GM21528 (cell line): ENCODE measurements around the gene AEBP2.
A peak's percentile ranks its signal among the peaks of the same experiment; 100 is the strongest.
"Not testable (repeated sequence)": the region's sequence is repeated elsewhere in the genome, so short reads cannot be mapped to it uniquely, and the experiment has no call there.

Experiments
- ATAC-seq: cut with Tn5 transposase; IDR thresholded peaks from one replicate; pipeline ENCODE4 v1.9.1; 2021; ENCODE audit warnings: mild to moderate bottlenecking, moderate library complexity; ENCODE audit not compliant: unreplicated experiment, low FRiP score

The AEBP2 gene

DNA sequence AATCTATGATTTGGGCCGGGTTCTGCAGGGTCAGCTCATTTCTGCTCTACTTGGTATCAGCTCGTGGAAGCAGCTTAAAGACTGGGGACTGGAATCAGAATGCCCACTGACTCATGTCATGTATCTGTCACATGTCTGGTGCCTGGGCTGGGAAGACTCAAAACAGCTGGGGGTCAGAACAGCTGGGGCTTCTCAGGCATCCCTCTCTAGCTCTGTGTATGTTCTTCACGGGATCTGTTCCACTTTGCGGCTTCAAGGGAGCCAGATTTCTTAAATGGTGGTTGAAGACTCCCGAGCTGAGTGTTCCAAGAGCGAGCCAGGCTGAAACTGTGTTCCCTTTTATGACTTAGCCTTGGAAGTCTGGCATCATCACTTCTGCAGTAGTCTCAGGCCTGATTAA is 11.9 kb downstream of the AEBP2 start:
- ATAC-seq, result no peak

GRCh38 chr12:19453961-19454360 is 14.7 kb downstream of the AEBP2 start:
- ATAC-seq, result no peak

GRCh38 chr12:19454837-19455236 is 15.5 kb downstream of the AEBP2 start:
- ATAC-seq, result no peak

DNA sequence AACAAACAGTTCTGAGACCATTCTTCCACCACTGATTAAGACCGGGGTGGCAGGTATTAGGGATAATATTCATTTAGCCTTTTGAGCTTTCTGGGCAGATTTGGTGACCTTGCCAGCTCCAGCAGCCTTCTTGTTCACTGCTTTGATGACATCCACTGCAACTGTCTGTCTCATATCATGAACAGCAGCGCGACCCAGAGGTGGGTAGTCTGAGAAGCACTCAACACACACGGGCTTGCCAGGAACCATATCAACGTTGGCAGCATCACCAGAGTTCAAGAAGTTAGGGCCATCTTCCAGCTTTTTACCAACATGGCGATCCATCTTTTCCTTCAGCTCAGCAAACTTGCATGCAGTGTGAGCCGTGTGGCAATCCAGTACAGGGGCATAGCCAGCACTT is 16.9 kb downstream of the AEBP2 start:
- no peak for ATAC-seq

GRCh38 chr12:19457561-19457960 is 18.3 kb downstream of the AEBP2 start:
- ATAC-seq, result no peak

DNA sequence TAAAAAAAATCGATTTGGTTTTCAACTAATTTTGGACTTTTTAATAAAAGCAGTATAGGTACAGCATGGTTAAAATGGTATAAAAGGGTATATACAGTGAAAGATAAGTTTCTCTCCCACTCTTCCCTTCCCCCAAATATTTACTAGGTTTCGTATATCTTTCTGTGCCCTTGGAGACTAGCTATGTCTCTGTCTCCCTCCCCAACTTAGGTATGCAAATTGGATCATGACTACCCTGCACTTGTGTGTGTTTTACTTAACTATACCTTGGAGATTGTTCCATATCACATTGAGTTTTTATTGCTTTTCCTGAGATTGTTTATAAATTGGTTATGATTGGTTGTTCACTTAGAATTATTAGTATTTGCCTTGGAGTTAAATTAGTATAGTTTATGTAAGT is 19.4 kb downstream of the AEBP2 start:
- no peak for ATAC-seq

DNA sequence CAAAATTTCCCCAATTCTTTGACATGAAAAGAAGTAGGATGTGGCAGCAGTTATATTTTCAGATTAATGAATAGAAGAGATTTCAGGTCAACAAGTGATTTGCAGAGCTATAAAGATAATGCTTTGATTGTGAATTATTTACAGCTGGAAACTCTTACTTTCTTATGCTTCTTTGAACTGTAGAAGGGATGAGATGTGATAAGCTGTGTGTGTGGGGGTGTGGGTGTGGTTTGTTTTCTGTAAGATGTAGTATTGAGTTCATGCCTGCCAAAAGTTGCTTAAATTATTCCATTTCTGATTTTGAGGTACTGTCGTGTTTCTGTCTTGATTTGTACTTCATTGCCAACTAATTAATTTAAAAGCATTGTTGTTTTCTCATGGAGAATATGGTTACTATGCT is 22.7 kb downstream of the AEBP2 start:
- ATAC-seq, result no peak

DNA sequence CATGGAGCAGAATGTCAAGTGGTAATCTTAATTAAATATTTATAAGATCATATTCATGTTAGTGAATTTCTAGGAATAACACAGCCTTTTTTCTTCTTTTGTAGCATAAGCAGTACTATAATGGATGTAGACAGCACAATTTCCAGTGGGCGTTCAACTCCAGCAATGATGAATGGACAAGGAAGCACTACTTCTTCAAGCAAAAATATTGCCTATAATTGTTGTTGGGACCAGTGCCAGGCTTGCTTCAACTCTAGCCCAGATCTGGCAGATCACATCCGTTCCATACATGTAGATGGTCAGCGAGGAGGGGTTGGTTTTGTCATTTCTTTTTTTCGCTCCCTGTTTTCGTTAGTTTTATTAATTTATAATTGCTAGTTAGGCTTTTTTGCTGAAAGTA is 23.1 kb downstream of the AEBP2 start:
- no peak for ATAC-seq

- no peak for ATAC-seq
Observed at GRCh38 chr12:19464192-19464580, 24.9 kb downstream of the AEBP2 start.

GRCh38 chr12:19465711-19466110 is 26.4 kb downstream of the AEBP2 start:
- no peak for ATAC-seq

DNA sequence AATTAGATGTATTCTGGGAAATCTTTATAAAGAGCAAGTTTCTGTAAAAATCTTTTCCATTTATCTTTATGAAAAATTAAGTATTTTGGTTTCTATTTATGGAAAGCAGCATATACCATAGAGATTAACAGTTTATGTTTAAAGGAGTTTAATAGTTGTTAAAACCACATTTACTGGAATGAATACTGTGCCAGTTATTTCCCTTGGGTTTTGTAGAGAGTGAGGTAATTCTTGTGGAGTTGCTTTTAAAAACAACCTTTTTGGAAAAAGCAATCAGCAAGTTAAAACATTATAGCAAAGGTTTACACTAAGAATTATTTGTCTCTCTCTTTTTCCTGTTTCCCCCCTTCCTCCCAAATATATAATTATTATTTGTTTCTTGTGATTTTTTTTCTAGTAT is 34.9 kb downstream of the AEBP2 start:
- no peak for ATAC-seq

GRCh38 chr12:19475884-19476505 is 36.7 kb downstream of the AEBP2 start:
- ATAC-seq, result not testable (repeated sequence)

- ATAC-seq, result no peak
Observed at GRCh38 chr12:19477071-19477470, 37.8 kb downstream of the AEBP2 start.

GRCh38 chr12:19480459-19480858 is 41.2 kb downstream of the AEBP2 start:
- no peak for ATAC-seq

GRCh38 chr12:19482036-19482435 is 42.7 kb downstream of the AEBP2 start:
- ATAC-seq, result peak; percentile 11

DNA sequence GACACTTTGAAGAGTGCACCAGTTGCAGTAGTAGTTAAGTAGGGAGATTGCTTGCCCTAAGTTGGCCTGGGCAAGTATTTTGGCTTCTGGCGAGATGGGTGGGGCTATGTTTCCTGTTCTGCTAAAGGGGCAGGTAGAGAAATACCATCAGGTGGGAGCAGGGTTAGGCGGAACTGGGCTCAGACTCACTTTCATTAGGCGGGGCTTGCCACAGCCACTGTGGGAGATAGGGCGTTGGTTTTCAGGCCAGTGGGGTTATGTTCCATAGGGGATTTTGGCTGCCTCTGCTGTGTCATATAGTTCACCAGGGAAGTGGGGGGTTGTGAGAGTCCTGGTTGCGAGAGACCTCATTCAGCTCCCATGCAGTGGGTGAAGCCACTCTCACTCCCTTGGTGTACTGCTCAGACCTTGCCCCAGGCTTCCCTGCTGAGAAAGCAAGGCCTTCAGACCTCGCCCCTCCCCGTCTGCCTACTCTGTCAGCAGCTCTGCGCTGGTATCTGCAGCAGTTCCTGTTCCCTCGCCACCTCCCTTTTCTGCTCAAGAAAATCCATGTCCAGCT is 43.3 kb downstream of the AEBP2 start:
- peak; percentile 77 for ATAC-seq

DNA sequence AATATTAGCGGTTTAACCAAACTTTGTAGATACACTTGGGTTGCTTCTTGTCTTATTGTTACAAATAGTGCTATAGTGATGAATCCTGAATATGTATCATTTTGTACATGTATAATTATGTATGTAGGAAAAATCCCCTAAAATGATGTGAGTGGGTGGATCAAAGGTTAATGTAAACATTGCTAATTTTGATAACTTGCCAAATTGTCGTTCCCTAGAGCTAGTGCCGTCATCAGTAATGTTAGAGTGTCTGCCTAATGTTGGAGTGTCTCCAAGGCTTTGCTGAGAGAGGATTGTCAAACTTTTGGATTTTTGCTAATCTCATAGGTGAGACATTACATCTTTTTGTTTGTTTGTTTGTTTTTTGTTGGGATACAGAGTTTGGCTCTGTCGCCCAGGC is 44.4 kb downstream of the AEBP2 start:
- no peak for ATAC-seq

DNA sequence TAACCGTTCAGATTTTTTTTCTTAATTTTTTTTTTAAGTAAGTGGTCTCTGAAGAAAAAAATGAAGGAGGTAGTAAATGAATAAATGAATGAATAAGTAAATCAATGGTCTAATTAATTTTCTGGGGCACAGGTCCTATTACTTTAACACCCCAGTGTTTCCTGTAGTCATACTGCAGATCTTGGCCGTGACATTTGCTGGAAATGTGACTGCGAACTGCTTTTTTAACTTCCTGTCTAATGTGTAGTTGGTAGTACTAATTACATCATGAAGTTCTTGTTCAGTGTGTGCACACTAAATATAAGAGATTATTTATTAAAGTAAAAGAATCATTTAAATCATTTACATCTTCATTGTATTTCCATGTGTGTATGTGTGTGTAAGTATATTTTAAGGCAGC is 45.4 kb downstream of the AEBP2 start:
- no peak for ATAC-seq

GRCh38 chr12:19485240-19485639 is 45.9 kb downstream of the AEBP2 start:
- no peak for ATAC-seq

- no peak for ATAC-seq
Observed at GRCh38 chr12:19489168-19489567, 49.9 kb downstream of the AEBP2 start.

- ATAC-seq, result no peak
Observed at GRCh38 chr12:19490908-19491307, 51.6 kb downstream of the AEBP2 start.

DNA sequence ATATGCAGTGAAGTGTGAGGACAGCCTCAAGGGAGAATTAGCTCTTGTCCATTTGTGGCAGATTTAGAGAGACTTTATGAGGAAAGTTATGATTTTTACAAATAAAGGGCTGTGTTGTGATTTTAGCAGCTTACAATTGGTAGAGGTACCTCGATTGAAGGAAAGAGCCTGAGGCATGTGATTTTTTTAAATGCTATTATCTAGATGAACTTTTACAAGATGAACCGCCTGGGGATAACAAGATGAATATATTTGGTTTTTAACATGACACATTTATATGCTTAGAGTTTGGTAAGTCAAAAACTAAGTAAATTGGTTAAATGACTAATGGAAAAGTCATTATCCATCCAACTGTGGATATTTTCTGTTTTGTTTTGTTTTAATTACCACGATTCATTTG is 52.6 kb downstream of the AEBP2 start:
- no peak for ATAC-seq
